ENCODE results near the gene TAAR1. TPM values are rescaled to one million over a fixed set of nuclear protein-coding genes. Genes with fewer than 3 reads are reported as not detected.

TAAR1 gene
- total and polyA plus RNA-seq, 8 donors: 2.8 TPM; not detected in 7

GRCh38 chr6:132669690-132670291 is 10.8 kb upstream of the TAAR1 start:
- WGBS, 5 donors: 1 to 5% (median 4%) methylated on average over 4 of the region's 4 CpGs
- H3K36me3 ChIP-seq: no peaks in the 10 kb centered on the region
- no peaks in the 10 kb centered on the region for H3K9me3 ChIP-seq
- peak in 5 of 7 experiments; percentile 17 to 61 (median 57) for TF ChIP-seq CTCF (IDR thresholded peaks at IDR 0.05)
- no peak for TF ChIP-seq POLR2A (IDR thresholded peaks at IDR 0.05)
- peak in 1 of 3 donors; percentile 9 for TF ChIP-seq POLR2AphosphoS5 (IDR thresholded peaks at IDR 0.05)
- TF ChIP-seq EP300 (IDR thresholded peaks at IDR 0.05): no peak
- H3K4me3 ChIP-seq: no peak overlapping the region
- H3K27ac ChIP-seq: no peak overlapping the region
- intact Hi-C loops (cut with DNase I; ENCODE audit: low total_unique reads): loop anchor here (5.0 to 10.0 kb wide), 2 partner anchors 95 to 142 kb away; no protein-coding TSS in a partner anchor
- no peaks in the 10 kb centered on the region for H3K27me3 ChIP-seq
- peaks cover 3 to 21% (median 9%) of the 10 kb centered on the region in 4 donors for H3K4me1 ChIP-seq
- DNase-seq: peak in 1 of 2 donors; percentile 64

DNA sequence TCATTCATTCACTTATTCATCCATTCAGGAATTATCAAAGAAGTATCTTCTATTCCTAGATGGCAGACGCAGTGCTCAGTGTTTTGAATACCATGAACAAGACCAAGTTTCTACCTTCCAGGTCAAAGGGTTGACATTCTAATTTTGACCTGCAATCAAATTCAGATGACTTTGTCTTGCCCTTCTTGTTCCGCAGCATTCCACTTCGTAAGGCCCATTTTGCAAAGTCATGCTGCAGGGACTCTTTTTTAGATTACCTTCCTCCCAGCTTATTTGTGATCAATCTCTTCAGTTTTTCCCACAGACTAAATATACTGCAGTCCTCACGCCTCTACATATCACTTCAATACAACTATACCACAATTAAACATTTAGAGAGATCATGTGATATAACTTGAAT is 7.1 kb upstream of the TAAR1 start:
- Histone ChIP-seq H3K9me3 (no peaks in the 10 kb centered on the region), H3K4me3 (no peak overlapping the region), H3K27ac (no peak overlapping the region), H3K4me1 (peaks cover 3 to 14% (median 7%) of the 10 kb centered on the region in 4 donors), H3K27me3 (no peaks in the 10 kb centered on the region), H3K36me3 (no peaks in the 10 kb centered on the region)
- peak in 1 of 2 donors; percentile 10 for DNase-seq
- intact Hi-C loops (cut with DNase I; ENCODE audit: low total_unique reads): loop anchor here (10.0 kb wide), 1 partner anchor 99 kb away; no protein-coding TSS in a partner anchor
- 66 to 81% (median 79%) methylated on average over 4 of the region's 4 CpGs for WGBS, 5 donors
- no peak for TF ChIP-seq EP300 (IDR thresholded peaks at IDR 0.05)
- no peak for TF ChIP-seq POLR2A (IDR thresholded peaks at IDR 0.05)

DNA sequence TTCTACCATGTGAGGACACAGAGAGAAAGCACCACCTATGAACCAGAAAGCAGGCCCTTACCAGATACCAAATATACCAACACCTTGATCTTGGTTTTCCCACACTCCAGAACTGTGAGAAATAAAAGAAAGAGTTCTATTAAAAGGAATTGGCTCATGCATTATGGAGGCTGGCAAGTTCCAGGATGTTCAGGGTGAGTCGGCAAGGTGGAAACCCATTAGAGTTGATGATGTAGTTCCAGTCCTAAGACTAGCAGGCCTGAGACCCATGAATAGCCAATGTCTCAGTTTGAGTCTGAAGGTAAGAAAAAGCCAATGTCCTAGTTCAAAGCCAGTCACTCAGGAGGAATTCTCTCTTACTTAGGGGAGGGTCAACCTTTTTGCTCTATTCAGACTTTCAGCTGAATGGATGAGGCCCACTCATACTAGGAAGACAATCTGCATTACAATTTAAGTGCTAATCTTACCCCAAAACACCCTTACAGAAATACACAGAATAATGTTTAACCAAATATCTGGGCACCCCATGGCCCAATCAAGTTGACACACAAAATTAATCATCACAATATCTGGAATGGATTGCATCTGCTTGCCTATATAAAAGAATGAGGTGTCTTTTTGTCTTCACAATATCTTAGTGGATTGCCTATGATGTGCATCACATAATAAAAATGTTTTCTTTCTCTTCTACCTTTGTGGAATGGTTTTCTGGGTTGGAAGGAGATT is 5.5 kb upstream of the TAAR1 start:
- no peaks in the 10 kb centered on the region for H3K27me3 ChIP-seq
- no peaks in the 10 kb centered on the region for H3K9me3 ChIP-seq
- no peaks in the 10 kb centered on the region for H3K36me3 ChIP-seq
- no peak overlapping the region for H3K4me3 ChIP-seq
- intact Hi-C loops (cut with DNase I; ENCODE audit: low total_unique reads): loop anchor here (10.0 kb wide), 1 partner anchor 100 kb away; no protein-coding TSS in a partner anchor
- no peak for TF ChIP-seq POLR2A (IDR thresholded peaks at IDR 0.05)
- no peak for TF ChIP-seq EP300 (IDR thresholded peaks at IDR 0.05)
- H3K27ac ChIP-seq: no peak overlapping the region
- peaks cover 0 to 1% (median under 1%) of the 10 kb centered on the region in 4 donors for H3K4me1 ChIP-seq
- DNase-seq: no peak
- WGBS, 5 donors: 90 to 97% (median 93%) methylated on average over 1 of the region's 1 CpG

- intact Hi-C loops (cut with DNase I; ENCODE audit: low total_unique reads): loop anchor here (10.0 kb wide), 1 partner anchor 101 kb away; no protein-coding TSS in a partner anchor
- Histone ChIP-seq H3K27me3 (no peaks in the 10 kb centered on the region), H3K36me3 (no peaks in the 10 kb centered on the region), H3K27ac (no peak overlapping the region), H3K9me3 (no peaks in the 10 kb centered on the region), H3K4me3 (no peak overlapping the region), H3K4me1 (peaks cover 0 to 5% (median 0%) of the 10 kb centered on the region in 4 donors)
- no peak for DNase-seq
- 81 to 94% (median 81%) methylated on average over 1 of the region's 1 CpG for WGBS, 5 donors
- TF ChIP-seq CTCF (IDR thresholded peaks at IDR 0.05): no peak
- TF ChIP-seq POLR2A (IDR thresholded peaks at IDR 0.05): no peak
Measured at GRCh38 chr6:132663661-132664060, 4.7 kb upstream of the TAAR1 start.

DNA sequence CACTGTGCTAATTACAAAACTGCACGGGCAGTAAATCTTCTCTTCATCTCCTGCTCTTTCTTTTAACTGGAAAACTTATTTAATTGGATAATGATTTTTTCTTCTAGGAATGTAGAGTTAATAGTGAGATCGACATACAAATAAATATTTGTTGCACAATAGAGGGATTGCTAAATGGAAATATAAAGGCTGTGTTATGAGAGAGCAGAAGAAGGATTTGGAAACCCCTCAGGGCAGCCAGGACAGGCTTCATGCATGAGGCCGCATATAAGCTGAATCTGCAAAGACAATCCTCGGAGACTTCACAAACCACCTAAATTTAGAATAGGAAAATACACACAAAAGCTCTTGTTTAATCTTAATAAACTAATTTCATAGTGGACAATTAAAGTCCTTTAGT is 2.9 kb upstream of the TAAR1 start:
- H3K4me1 ChIP-seq: peaks cover 0 to 5% (median 0%) of the 10 kb centered on the region in 4 donors
- WGBS, 5 donors: 68 to 82% (median 79%) methylated on average over 4 of the region's 4 CpGs
- H3K9me3 ChIP-seq: no peaks in the 10 kb centered on the region
- H3K4me3 ChIP-seq: no peak overlapping the region
- H3K36me3 ChIP-seq: no peaks in the 10 kb centered on the region
- DNase-seq: no peak
- H3K27ac ChIP-seq: no peak overlapping the region
- intact Hi-C loops (cut with DNase I; ENCODE audit: low total_unique reads): loop anchor here (10.0 kb wide), 1 partner anchor 103 kb away; no protein-coding TSS in a partner anchor
- no peak for TF ChIP-seq CTCF (IDR thresholded peaks at IDR 0.05)
- no peak for TF ChIP-seq POLR2AphosphoS5 (IDR thresholded peaks at IDR 0.05)
- no peak for TF ChIP-seq POLR2A (IDR thresholded peaks at IDR 0.05)
- no peak for TF ChIP-seq EP300 (IDR thresholded peaks at IDR 0.05)
- no peaks in the 10 kb centered on the region for H3K27me3 ChIP-seq

All from stomach (tissue), 9 donors.